HepG2 (cell line): ENCODE results near the gene ADI1. TPM values are rescaled to one million over a fixed set of nuclear protein-coding genes. Genes with fewer than 3 reads are reported as not detected.
A peak's percentile ranks its signal among the peaks of the same experiment; 100 is the strongest.

ENCODE experiments used
- DNMT1 ChIP-seq: sonication (generic); formaldehyde crosslinking; IDR thresholded peaks from 2 replicates; pipeline ENCODE4 v1.5.1; 2020; ENCODE audit warnings: mild to moderate bottlenecking, missing genetic modification reagents
- GATAD2A ChIP-seq: IDR thresholded peaks from 2 replicates; pipeline ENCODE4 v1.6.1; 2016
- MXD4 ChIP-seq: IDR thresholded peaks from 2 replicates; pipeline ENCODE4 v1.6.1; 2016; ENCODE audit warnings: mild to moderate bottlenecking, missing biosample characterization, missing genetic modification reagents
- NFYC ChIP-seq: IDR thresholded peaks from 2 replicates; pipeline ENCODE4 v1.6.1; 2016; ENCODE audit warnings: missing genetic modification reagents, missing compliant biosample characterization
- POLR2AphosphoS5 ChIP-seq: IDR thresholded peaks from 2 replicates; pipeline ENCODE4 v1.6.1; 2012; ENCODE audit warnings: low read depth, low read length
- SIX4 ChIP-seq: sonication (generic); formaldehyde crosslinking; IDR thresholded peaks from 2 replicates; pipeline ENCODE4 v1.4.0; 2020; ENCODE audit warnings: missing genetic modification reagents
- SP2 ChIP-seq: sonication (generic); formaldehyde crosslinking; IDR thresholded peaks from 2 replicates; pipeline ENCODE4 v1.5.1; 2020; ENCODE audit warnings: mild to moderate bottlenecking, missing genetic modification reagents
- ZBTB21 ChIP-seq: sonication (generic); formaldehyde crosslinking; IDR thresholded peaks from 2 replicates; pipeline ENCODE4 v1.4.0; 2020; ENCODE audit warnings: missing genetic modification reagents
- ZBTB7B ChIP-seq: sonication (generic); formaldehyde crosslinking; IDR thresholded peaks from 2 replicates; pipeline ENCODE4 v1.4.0; 2020; ENCODE audit warnings: missing genetic modification reagents
- ZMAT5 ChIP-seq: sonication (generic); formaldehyde crosslinking; IDR thresholded peaks from 2 replicates; pipeline ENCODE4 v1.5.0; 2020; ENCODE audit warnings: mild to moderate bottlenecking, low read depth, missing genetic modification reagents, borderline replicate concordance
- ZNF34 ChIP-seq: sonication (generic); formaldehyde crosslinking; IDR thresholded peaks from 2 replicates; pipeline ENCODE4 v1.4.0; 2020; ENCODE audit warnings: mild to moderate bottlenecking, missing genetic modification reagents, borderline replicate concordance
- ZNF598 ChIP-seq: sonication (generic); formaldehyde crosslinking; IDR thresholded peaks from 2 replicates; pipeline ENCODE4 v1.5.1; 2020; ENCODE audit warnings: mild to moderate bottlenecking, missing genetic modification reagents, borderline replicate concordance
- ZNF614 ChIP-seq: IDR thresholded peaks from 2 replicates; pipeline ENCODE4 v1.6.1; 2018; ENCODE audit warnings: missing biosample characterization, missing genetic modification reagents, inconsistent platforms, borderline replicate concordance
- ZNF660 ChIP-seq: sonication (generic); formaldehyde crosslinking; IDR thresholded peaks from 2 replicates; pipeline ENCODE4 v1.5.1; 2020; ENCODE audit warnings: mild to moderate bottlenecking, low read depth, missing genetic modification reagents, borderline replicate concordance
- ZNF670 ChIP-seq: sonication (generic); formaldehyde crosslinking; IDR thresholded peaks from 2 replicates; pipeline ENCODE4 v1.8.0; 2022; ENCODE audit warnings: mild to moderate bottlenecking, missing genetic modification reagents, borderline replicate concordance
- ZSCAN5A ChIP-seq: sonication (generic); formaldehyde crosslinking; IDR thresholded peaks from 2 replicates; pipeline ENCODE4 v1.8.0; 2022; ENCODE audit warnings: mild to moderate bottlenecking, missing genetic modification reagents, borderline replicate concordance
- polyA plus RNA-seq, 8 experiments: library from polyadenylated mRNA; depleted of rRNA in 3 of 8; stranded (reverse) in 7 of 8; unstranded in 1 of 8; fragments of >200 nt; fragmentation: Illumina TruSeq in 4 of 8; extraction: Trizol in 4 of 8; gene quantifications; 2 replicates each; pipeline versions ENCODE4 v1.2.1 to v1.2.3, GENCODE V29; 2011 to 2016; ENCODE audit warnings: low read depth in 4 of 8, missing spikeins in 1 of 8, mixed read lengths in 1 of 8; ENCODE audit not compliant: insufficient read depth in 1 of 8
- total RNA-seq, 5 experiments: library from RNA; depleted of rRNA; stranded (reverse); fragments of >200 nt; fragmentation: Illumina TruSeq; extraction: Trizol; gene quantifications; 2 replicates each; pipeline ENCODE4 v1.2.3, GENCODE V29; 2016; ENCODE audit warnings: low read depth in 1 of 5
- TF ChIP-seq, protein P1 (sequence below), 2 experiments: sonication (generic) in 1 of 2; formaldehyde crosslinking in 1 of 2; IDR thresholded peaks; 2 replicates each; pipeline versions ENCODE4 v1.4.0 to v1.6.1; 2018 to 2020; ENCODE audit warnings: missing genetic modification reagents in 2 of 2, borderline replicate concordance in 1 of 2, low read depth in 1 of 2, mild to moderate bottlenecking in 1 of 2, missing biosample characterization in 1 of 2
- TF ChIP-seq, protein P2 (sequence below): sonication (generic); formaldehyde crosslinking; IDR thresholded peaks from 2 replicates; pipeline ENCODE4 v1.9.0; 2021; ENCODE audit warnings: mild to moderate bottlenecking, missing genetic modification reagents
- TF ChIP-seq, protein P3 (sequence below): sonication (generic); formaldehyde crosslinking; IDR thresholded peaks from 2 replicates; pipeline ENCODE4 v1.4.0; 2020; ENCODE audit warnings: missing genetic modification reagents

ADI1 gene
- total and polyA plus RNA-seq, 2 of the 13 experiments (the other 11 are each of a cell fraction or from before 2014, with no cell fraction given): 28.7 to 123 TPM

- TF ChIP-seq, protein P1, sequence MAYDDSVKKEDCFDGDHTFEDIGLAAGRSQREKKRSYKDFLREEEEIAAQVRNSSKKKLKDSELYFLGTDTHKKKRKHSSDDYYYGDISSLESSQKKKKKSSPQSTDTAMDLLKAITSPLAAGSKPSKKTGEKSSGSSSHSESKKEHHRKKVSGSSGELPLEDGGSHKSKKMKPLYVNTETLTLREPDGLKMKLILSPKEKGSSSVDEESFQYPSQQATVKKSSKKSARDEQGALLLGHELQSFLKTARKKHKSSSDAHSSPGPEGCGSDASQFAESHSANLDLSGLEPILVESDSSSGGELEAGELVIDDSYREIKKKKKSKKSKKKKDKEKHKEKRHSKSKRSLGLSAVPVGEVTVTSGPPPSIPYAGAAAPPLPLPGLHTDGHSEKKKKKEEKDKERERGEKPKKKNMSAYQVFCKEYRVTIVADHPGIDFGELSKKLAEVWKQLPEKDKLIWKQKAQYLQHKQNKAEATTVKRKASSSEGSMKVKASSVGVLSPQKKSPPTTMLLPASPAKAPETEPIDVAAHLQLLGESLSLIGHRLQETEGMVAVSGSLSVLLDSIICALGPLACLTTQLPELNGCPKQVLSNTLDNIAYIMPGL (CRISPR knock-in tag; IDR thresholded peaks at IDR 0.05; ENCODE audit: borderline replicate concordance in 1 of 2, low read depth in 1 of 2): 0 out of 4 replicates have a peak, but pooled peaks have one; percentile 2
- TF ChIP-seq NFYC (peak; percentile 28; the same call in 1 of the 2 replicates), MXD4 (no peak), DNMT1 (0 out of 2 replicates have a peak, but pooled peaks have one; percentile 16), ZNF670 (CRISPR knock-in tag) (no peak), GATAD2A (0 out of 2 replicates have a peak, but pooled peaks have one; percentile 13), SP2 (CRISPR knock-in tag) (peak; percentile 19; the same call in 1 of the 2 replicates), POLR2AphosphoS5 (peak; percentile 77), ZNF614 (no peak), ZNF598 (CRISPR knock-in tag) (no peak), ZNF34 (CRISPR knock-in tag) (peak; percentile 39; the same call in 1 of the 2 replicates), ZNF660 (CRISPR knock-in tag) (no peak), ZMAT5 (CRISPR knock-in tag) (no peak), ZSCAN5A (CRISPR knock-in tag) (no peak), ZBTB7B (0 out of 2 replicates have a peak, but pooled peaks have one; percentile 1), SIX4 (CRISPR knock-in tag) (no peak), ZBTB21 (CRISPR knock-in tag) (no peak)
- TF ChIP-seq, protein P2, sequence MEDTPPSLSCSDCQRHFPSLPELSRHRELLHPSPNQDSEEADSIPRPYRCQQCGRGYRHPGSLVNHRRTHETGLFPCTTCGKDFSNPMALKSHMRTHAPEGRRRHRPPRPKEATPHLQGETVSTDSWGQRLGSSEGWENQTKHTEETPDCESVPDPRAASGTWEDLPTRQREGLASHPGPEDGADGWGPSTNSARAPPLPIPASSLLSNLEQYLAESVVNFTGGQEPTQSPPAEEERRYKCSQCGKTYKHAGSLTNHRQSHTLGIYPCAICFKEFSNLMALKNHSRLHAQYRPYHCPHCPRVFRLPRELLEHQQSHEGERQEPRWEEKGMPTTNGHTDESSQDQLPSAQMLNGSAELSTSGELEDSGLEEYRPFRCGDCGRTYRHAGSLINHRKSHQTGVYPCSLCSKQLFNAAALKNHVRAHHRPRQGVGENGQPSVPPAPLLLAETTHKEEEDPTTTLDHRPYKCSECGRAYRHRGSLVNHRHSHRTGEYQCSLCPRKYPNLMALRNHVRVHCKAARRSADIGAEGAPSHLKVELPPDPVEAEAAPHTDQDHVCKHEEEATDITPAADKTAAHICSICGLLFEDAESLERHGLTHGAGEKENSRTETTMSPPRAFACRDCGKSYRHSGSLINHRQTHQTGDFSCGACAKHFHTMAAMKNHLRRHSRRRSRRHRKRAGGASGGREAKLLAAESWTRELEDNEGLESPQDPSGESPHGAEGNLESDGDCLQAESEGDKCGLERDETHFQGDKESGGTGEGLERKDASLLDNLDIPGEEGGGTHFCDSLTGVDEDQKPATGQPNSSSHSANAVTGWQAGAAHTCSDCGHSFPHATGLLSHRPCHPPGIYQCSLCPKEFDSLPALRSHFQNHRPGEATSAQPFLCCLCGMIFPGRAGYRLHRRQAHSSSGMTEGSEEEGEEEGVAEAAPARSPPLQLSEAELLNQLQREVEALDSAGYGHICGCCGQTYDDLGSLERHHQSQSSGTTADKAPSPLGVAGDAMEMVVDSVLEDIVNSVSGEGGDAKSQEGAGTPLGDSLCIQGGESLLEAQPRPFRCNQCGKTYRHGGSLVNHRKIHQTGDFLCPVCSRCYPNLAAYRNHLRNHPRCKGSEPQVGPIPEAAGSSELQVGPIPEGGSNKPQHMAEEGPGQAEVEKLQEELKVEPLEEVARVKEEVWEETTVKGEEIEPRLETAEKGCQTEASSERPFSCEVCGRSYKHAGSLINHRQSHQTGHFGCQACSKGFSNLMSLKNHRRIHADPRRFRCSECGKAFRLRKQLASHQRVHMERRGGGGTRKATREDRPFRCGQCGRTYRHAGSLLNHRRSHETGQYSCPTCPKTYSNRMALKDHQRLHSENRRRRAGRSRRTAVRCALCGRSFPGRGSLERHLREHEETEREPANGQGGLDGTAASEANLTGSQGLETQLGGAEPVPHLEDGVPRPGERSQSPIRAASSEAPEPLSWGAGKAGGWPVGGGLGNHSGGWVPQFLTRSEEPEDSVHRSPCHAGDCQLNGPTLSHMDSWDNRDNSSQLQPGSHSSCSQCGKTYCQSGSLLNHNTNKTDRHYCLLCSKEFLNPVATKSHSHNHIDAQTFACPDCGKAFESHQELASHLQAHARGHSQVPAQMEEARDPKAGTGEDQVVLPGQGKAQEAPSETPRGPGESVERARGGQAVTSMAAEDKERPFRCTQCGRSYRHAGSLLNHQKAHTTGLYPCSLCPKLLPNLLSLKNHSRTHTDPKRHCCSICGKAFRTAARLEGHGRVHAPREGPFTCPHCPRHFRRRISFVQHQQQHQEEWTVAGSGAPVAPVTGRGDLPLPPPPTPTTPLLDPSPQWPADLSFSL (CRISPR knock-in tag): no peak
- TF ChIP-seq, protein P3, sequence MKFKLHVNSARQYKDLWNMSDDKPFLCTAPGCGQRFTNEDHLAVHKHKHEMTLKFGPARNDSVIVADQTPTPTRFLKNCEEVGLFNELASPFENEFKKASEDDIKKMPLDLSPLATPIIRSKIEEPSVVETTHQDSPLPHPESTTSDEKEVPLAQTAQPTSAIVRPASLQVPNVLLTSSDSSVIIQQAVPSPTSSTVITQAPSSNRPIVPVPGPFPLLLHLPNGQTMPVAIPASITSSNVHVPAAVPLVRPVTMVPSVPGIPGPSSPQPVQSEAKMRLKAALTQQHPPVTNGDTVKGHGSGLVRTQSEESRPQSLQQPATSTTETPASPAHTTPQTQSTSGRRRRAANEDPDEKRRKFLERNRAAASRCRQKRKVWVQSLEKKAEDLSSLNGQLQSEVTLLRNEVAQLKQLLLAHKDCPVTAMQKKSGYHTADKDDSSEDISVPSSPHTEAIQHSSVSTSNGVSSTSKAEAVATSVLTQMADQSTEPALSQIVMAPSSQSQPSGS (CRISPR knock-in tag): peak; percentile 24; the same call in 1 of the 2 replicates
Measured at GRCh38 chr2:3493615-3494007, 25.7 kb downstream of the ADI1 start (continued).
